ENCODE data around the gene RPL32. TPM values are rescaled to one million over a fixed set of nuclear protein-coding genes. Genes with fewer than 3 reads are reported as not detected.

RPL32 gene
- total and polyA plus RNA-seq, 12 donors: 695 to 2,745 (median 1,305) TPM

DNA sequence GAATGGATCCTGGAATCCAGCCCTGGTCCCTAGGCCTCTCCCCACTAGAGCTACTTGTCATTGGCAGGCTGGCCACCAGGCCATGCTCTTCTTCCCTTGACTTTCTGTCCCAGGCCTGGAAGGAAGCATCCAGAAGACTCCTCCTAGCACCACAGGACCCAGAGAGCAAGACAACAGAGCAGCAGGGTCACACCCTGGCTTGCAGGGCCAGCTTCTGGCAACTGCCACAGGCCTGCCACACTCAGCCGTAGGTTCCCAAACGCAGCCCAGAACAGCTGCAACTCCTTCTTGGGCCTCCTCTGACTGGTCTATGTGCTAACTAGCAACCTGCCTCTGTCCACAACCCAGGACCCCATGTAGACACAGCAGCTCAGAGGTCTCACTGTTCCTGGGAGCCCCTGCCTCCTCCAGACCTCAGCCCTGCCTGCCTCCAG, 36.8 kb upstream of the RPL32 start:
- Histone ChIP-seq H3K4me3 (no peak overlapping the region), H3K27ac (peak overlapping the region in 2 of 5 donors; percentile 11 to 35), H3K4me1 (replicated peaks in 1 of 2) (peaks cover 8 to 27% of the 10 kb centered on the region in 2 donors), H3K27me3 (no peaks in the 10 kb centered on the region), H3K9me3 (replicated peaks in 1 of 3) (no peaks in the 10 kb centered on the region), H3K36me3 (replicated peaks in 1 of 2) (no peaks in the 10 kb centered on the region)
- 83 to 100% (median 85%) methylated on average over 1 to 2 of the region's 2 CpGs; no CpG with 5 or more reads in 1 of the 4 donors for WGBS, 4 donors
- DNase-seq: no peak
- intact Hi-C loops (cut with DNase I): no loop called here
- TF ChIP-seq POLR2A (IDR thresholded peaks at IDR 0.05): no peak
- TF ChIP-seq, protein P1, sequence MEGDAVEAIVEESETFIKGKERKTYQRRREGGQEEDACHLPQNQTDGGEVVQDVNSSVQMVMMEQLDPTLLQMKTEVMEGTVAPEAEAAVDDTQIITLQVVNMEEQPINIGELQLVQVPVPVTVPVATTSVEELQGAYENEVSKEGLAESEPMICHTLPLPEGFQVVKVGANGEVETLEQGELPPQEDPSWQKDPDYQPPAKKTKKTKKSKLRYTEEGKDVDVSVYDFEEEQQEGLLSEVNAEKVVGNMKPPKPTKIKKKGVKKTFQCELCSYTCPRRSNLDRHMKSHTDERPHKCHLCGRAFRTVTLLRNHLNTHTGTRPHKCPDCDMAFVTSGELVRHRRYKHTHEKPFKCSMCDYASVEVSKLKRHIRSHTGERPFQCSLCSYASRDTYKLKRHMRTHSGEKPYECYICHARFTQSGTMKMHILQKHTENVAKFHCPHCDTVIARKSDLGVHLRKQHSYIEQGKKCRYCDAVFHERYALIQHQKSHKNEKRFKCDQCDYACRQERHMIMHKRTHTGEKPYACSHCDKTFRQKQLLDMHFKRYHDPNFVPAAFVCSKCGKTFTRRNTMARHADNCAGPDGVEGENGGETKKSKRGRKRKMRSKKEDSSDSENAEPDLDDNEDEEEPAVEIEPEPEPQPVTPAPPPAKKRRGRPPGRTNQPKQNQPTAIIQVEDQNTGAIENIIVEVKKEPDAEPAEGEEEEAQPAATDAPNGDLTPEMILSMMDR (IDR thresholded peaks at IDR 0.05): no peak

DNA sequence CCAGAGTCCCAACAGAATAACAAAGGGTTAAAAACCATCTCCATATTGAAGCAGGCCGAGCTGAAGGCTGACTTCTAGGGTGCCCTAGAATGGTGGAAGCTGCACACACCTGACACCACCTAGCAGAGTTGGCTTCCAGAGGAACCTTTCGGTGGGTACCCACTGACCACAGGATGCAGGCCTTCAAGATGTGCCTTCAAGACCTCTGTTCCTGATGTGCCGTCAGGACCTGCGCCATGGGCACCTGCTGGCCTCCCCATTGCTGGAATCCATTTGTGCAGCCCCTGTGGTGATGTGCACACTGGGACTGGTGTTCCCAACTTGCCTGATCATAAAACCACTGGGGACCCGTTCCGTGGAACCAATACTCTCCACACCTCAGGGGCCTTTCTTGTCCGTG, 35.7 kb upstream of the RPL32 start:
- 87 to 93% (median 90%) methylated on average over 5 to 7 of the region's 7 CpGs for WGBS, 4 donors
- H3K27ac ChIP-seq: no peak overlapping the region
- intact Hi-C loops (cut with DNase I): no loop called here
- H3K36me3 ChIP-seq (replicated peaks in 1 of 2): no peaks in the 10 kb centered on the region
- H3K9me3 ChIP-seq (replicated peaks in 1 of 3): no peaks in the 10 kb centered on the region
- TF ChIP-seq, protein P1 (IDR thresholded peaks at IDR 0.05): no peak
- TF ChIP-seq POLR2A (IDR thresholded peaks at IDR 0.05): no peak
- no peaks in the 10 kb centered on the region for H3K27me3 ChIP-seq
- no peak for DNase-seq
- H3K4me3 ChIP-seq: no peak overlapping the region
- peaks cover 8 to 27% of the 10 kb centered on the region in 2 donors for H3K4me1 ChIP-seq (replicated peaks in 1 of 2)

DNA sequence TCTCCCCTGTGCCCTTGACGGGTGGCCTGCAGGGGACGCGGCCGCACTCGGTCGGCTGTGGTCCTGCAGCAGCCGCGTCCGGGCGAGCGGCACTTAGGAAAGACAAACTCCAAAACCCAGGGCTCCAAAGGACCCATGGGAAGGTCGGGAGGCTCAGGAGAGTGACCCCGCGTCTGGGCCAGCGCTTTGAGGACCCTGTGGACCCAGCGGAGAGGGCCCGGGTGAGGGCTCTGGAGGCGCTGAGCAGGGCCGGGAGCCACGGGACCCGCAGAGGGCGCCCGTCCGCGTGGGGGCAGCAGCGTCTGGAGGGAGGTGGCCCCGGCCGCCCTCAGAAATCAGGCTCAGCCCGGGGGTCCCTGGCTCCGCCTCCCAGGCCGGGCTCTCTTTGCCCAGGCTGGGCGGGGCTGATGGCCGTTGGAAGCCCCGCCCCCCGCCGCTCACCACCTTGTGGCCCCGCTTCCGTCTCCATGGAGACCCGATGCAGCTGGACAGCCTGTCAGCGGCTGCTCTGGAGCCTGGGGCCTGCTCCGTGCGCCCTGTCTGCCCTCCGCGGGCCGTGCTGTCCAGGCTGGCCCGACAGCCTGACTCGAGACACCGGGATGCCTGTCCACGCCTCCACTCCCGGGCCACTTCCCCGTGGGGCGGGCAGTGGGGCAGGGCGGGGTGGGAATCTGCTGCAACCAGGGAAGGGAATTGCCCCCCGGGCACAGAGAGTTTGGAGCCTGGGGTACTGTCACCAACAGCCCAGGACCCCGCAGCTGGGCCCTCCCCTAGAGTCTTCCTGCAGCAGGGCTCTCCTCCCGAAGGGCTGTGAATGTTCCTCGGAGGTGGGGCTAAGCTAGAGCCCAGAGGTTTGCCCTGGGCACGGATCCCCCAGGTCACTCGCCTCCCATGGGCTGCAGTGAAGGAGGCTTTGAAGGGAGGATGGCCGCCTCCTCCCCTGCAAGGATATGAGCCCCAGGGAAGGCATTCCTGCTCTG, 34.8 kb upstream of the RPL32 start:
- WGBS, 4 donors: 27 to 29% (median 28%) methylated on average over 19 to 60 of the region's 60 CpGs; no CpG with 5 or more reads in 1 of the 4 donors
- Histone ChIP-seq H3K9me3 (replicated peaks in 1 of 3) (no peaks in the 10 kb centered on the region), H3K4me3 (peak overlapping the region in 1 of 4 donors; percentile 35), H3K36me3 (replicated peaks in 1 of 2) (no peaks in the 10 kb centered on the region), H3K27me3 (no peaks in the 10 kb centered on the region), H3K4me1 (replicated peaks in 1 of 2) (peaks cover 8 to 27% of the 10 kb centered on the region in 2 donors), H3K27ac (no peak overlapping the region)
- DNase-seq: peak in 6 of 7 donors; percentile 48 to 78 (median 66)
- TF ChIP-seq, protein P1 (IDR thresholded peaks at IDR 0.05): peak in 3 of 6 experiments; percentile 7 to 26 (median 24)
- TF ChIP-seq POLR2A (IDR thresholded peaks at IDR 0.05): no peak
- intact Hi-C loops (cut with DNase I): no loop called here

DNA sequence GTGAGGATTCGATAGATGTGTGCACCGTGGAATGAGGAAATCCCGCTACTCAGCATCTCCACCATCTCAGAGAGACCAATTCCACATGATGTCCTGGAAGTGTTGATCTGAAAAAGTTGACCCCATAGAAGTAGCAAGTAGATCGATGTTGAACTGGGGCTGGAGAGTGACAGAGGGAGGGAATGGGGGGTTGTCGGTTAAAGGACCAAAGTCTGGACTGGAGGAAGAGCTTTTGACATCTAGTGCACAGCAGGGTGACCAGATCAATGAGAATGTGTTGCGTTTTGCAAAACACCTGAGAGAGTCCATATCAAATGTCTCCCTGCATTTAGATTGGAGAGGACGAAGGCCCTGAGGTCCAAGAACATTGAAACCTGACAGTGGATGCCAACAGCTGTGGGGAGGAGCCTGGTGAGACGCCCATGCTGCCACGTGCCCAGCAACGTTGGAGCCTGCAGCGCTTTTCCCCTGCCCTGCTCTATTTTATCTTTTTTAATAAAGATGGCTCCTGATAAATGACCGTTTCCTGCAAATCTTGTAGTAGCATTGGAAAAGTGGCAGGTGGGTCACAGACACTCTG, 30.1 kb upstream of the RPL32 start:
- H3K36me3 ChIP-seq (replicated peaks in 1 of 2): no peaks in the 10 kb centered on the region
- H3K27me3 ChIP-seq: no peaks in the 10 kb centered on the region
- H3K4me1 ChIP-seq (replicated peaks in 1 of 2): peaks cover 8% of the 10 kb centered on the region in 2 donors
- WGBS, 4 donors: 83 to 86% (median 85%) methylated on average over 11 to 12 of the region's 12 CpGs
- no peak for DNase-seq
- TF ChIP-seq, protein P1 (IDR thresholded peaks at IDR 0.05): no peak
- TF ChIP-seq POLR2A (IDR thresholded peaks at IDR 0.05): no peak
- intact Hi-C loops (cut with DNase I): no loop called here
- H3K4me3 ChIP-seq: no peak overlapping the region
- H3K9me3 ChIP-seq (replicated peaks in 1 of 3): no peaks in the 10 kb centered on the region
- H3K27ac ChIP-seq: no peak overlapping the region

Measured in adrenal gland (tissue), 12 donors.